ENCODE results near the gene RREB1. TPM values are rescaled to one million over a fixed set of nuclear protein-coding genes. Genes with fewer than 3 reads are reported as not detected.

Gene RREB1
- total and polyA plus RNA-seq, 2 of the 4 experiments (the other 2 are of a cell fraction): 8.4 to 14.5 TPM

GRCh38 chr6:7131390-7131789 is 23.6 kb downstream of the RREB1 start:
- no peak overlapping the region for H3K27ac ChIP-seq (ENCODE audit: insufficient read depth, low read length)
- no peak overlapping the region for H3K9ac ChIP-seq (ENCODE audit: low read depth, low read length)
- intact Hi-C loops (cut with micrococcal nuclease) (no loop called here), in situ Hi-C loops (cut with MboI; ENCODE audit: low sequenced_read_pairs) (no loop called here), dilution Hi-C loops (cut with HindIII; ENCODE audit: low sequenced_read_pairs, unreplicated experiment) (no loop called here)
- no CpG with 5 or more reads among the region's 3 CpGs for WGBS, 2 experiments (ENCODE audit: extremely low coverage in 2 of 2, insufficient read length in 1 of 2)
- H3K79me1 ChIP-seq (ENCODE audit: low read depth in 1 of 2, low read length in 2 of 2): peaks cover 26 to 79% of the 10 kb centered on the region in 2 experiments
- H3K18ac ChIP-seq (ENCODE audit: low read depth, low read length): no peak overlapping the region
- BruUV-seq (replicated peaks): no TSS peak
- H2AFZ ChIP-seq (replicated peaks; ENCODE audit: low read length, poor library complexity): no peak overlapping the region
- H2BK120ac ChIP-seq (ENCODE audit: low read depth, low read length): no peak overlapping the region
- H4K20me1 ChIP-seq (ENCODE audit: insufficient read depth, low read length): peaks cover 81% of the 10 kb centered on the region
- TF ChIP-seq RFX5 (IDR thresholded peaks at IDR 0.05; ENCODE audit: low read depth, low read length): no peak
- ATAC-seq (ENCODE audit: low read depth): no peak
- no peak overlapping the region for H2BK5ac ChIP-seq (ENCODE audit: low read depth, low read length, poor library complexity, severe bottlenecking)
- H2BK15ac ChIP-seq (ENCODE audit: low read depth, low read length): no peak overlapping the region
- H2AK5ac ChIP-seq (ENCODE audit: low read depth, low read length): no peak overlapping the region
- no peak overlapping the region for H3K23ac ChIP-seq (ENCODE audit: low read depth, low read length)
- H3K14ac ChIP-seq (replicated peaks; ENCODE audit: low read depth, low read length): no peak overlapping the region
- ChIA-PET POLR2A (ENCODE audit: unreplicated experiment) (interaction anchor here (0.5 kb wide), 1 partner anchor 78 kb away, joined by 4 read pairs; no protein-coding TSS in a partner anchor), CTCF (interaction anchor here (0.6 to 0.7 kb wide), 3 partner anchors 108 to 408 kb away, joined by 4 to 5 read pairs (median 5); no protein-coding TSS in a partner anchor)
- no peak overlapping the region for H4K5ac ChIP-seq (ENCODE audit: low read depth, low read length)
- no peak overlapping the region for H3K56ac ChIP-seq (ENCODE audit: extremely low read depth, insufficient read depth, low read length)
- H3K4me2 ChIP-seq (ENCODE audit: low read depth, low read length): no peak overlapping the region
- no peak overlapping the region for H4K91ac ChIP-seq (ENCODE audit: insufficient read depth, low read depth, low read length)
- no peak overlapping the region for H3K4ac ChIP-seq (ENCODE audit: low read depth, low read length)
- no peak overlapping the region for H4K8ac ChIP-seq (ENCODE audit: low read depth in 2 of 2, low read length in 2 of 2)
- no peaks in the 10 kb centered on the region for H3K27me3 ChIP-seq (ENCODE audit: control insufficient read depth, insufficient read depth, low read length)
- peaks cover 6% of the 10 kb centered on the region for H3K4me1 ChIP-seq (ENCODE audit: control insufficient read depth, insufficient read depth, low read length)
- H2AK9ac ChIP-seq (replicated peaks; ENCODE audit: low read depth, low read length, poor library complexity): no peak overlapping the region
- no peak overlapping the region for H2BK20ac ChIP-seq (ENCODE audit: low read depth, low read length)
- H3K9me3 ChIP-seq (ENCODE audit: control insufficient read depth, insufficient read depth, low read length): no peaks in the 10 kb centered on the region
- no peak overlapping the region for H3K4me3 ChIP-seq (ENCODE audit: insufficient read depth, low read depth, low read length)
- DNase-seq: no peak
- no peaks in the 10 kb centered on the region for H3K36me3 ChIP-seq (ENCODE audit: control insufficient read depth, insufficient read depth, low read length)
- H3K9me1 ChIP-seq (ENCODE audit: insufficient read depth, low read length): peaks cover 26% of the 10 kb centered on the region
